Measurements from ENCODE around the gene CHCHD3.

The CHCHD3 gene

GRCh38 chr7:132777414-132777813, 304.5 kb downstream of the CHCHD3 start:
- DNase-seq (ENCODE audit: low read depth): no peak
- no peak for TF ChIP-seq CTCF (IDR thresholded peaks at IDR 0.05; ENCODE audit: insufficient read depth, low read depth, low read length, missing control alignments)
- H3K4me3 ChIP-seq (ENCODE audit: low read depth, low read length): no peak overlapping the region

GRCh38 chr7:132776048-132776620, 305.8 kb downstream of the CHCHD3 start:
- no peak overlapping the region for H3K4me3 ChIP-seq (ENCODE audit: low read depth, low read length)
- no peak for TF ChIP-seq CTCF (IDR thresholded peaks at IDR 0.05; ENCODE audit: insufficient read depth, low read depth, low read length, missing control alignments)
- no peak for DNase-seq (ENCODE audit: low read depth)

- no peak overlapping the region for H3K4me3 ChIP-seq (ENCODE audit: low read depth, low read length)
- TF ChIP-seq CTCF (IDR thresholded peaks at IDR 0.05; ENCODE audit: insufficient read depth, low read depth, low read length, missing control alignments): no peak
- no peak for DNase-seq (ENCODE audit: low read depth)
Measured at GRCh38 chr7:132773527-132773956, 308.3 kb downstream of the CHCHD3 start.

GRCh38 chr7:132771301-132771730, 310.6 kb downstream of the CHCHD3 start:
- H3K4me3 ChIP-seq (ENCODE audit: low read depth, low read length): no peak overlapping the region
- TF ChIP-seq CTCF (IDR thresholded peaks at IDR 0.05; ENCODE audit: insufficient read depth, low read depth, low read length, missing control alignments): no peak
- no peak for DNase-seq (ENCODE audit: low read depth)

- no peak for TF ChIP-seq CTCF (IDR thresholded peaks at IDR 0.05; ENCODE audit: insufficient read depth, low read depth, low read length, missing control alignments)
- DNase-seq (ENCODE audit: low read depth): no peak
- no peak overlapping the region for H3K4me3 ChIP-seq (ENCODE audit: low read depth, low read length)
Measured at GRCh38 chr7:132770055-132770454, 311.8 kb downstream of the CHCHD3 start.

GRCh38 chr7:132769280-132769679, 312.6 kb downstream of the CHCHD3 start:
- no peak overlapping the region for H3K4me3 ChIP-seq (ENCODE audit: low read depth, low read length)
- TF ChIP-seq CTCF (IDR thresholded peaks at IDR 0.05; ENCODE audit: insufficient read depth, low read depth, low read length, missing control alignments): no peak
- no peak for DNase-seq (ENCODE audit: low read depth)

GRCh38 chr7:132768099-132768498, 313.8 kb downstream of the CHCHD3 start:
- no peak overlapping the region for H3K4me3 ChIP-seq (ENCODE audit: low read depth, low read length)
- TF ChIP-seq CTCF (IDR thresholded peaks at IDR 0.05; ENCODE audit: insufficient read depth, low read depth, low read length, missing control alignments): no peak
- no peak for DNase-seq (ENCODE audit: low read depth)
